Stomach (tissue), 19 donors: ENCODE results near the gene KLF12. TPM values are rescaled to one million over a fixed set of nuclear protein-coding genes. Genes with fewer than 3 reads are reported as not detected.
A peak's percentile ranks its signal among the peaks of the same experiment; 100 is the strongest.

Experiments
- DNase-seq, 2 donors: peaks; one replicate each; pipeline versions ENCODE4 v3.0.0 to v3.0.0-alpha.2; 2013 to 2019
- H3K27ac ChIP-seq, 5 donors: fragments of 200-600 bp in 4 of 5; sonication (generic) in 4 of 5; one replicate each; pipeline ENCODE4 v1.5.1; 2013 to 2019; ENCODE audit warnings: mild to moderate bottlenecking in 1 of 5, moderate library complexity in 1 of 5
- H3K27me3 ChIP-seq, 3 donors: fragments of 200-600 bp; sonication (generic); one replicate each; pipeline ENCODE4 v1.5.1; 2017 to 2019; ENCODE audit warnings: mixed run types in 1 of 3
- H3K36me3 ChIP-seq, 4 donors: fragments of 200-600 bp; sonication (generic); 1 replicate in 3 of 4; 2 replicates in 1 of 4; pipeline ENCODE4 v1.5.1; 2016 to 2019
- H3K4me1 ChIP-seq, 4 donors: fragments of 200-600 bp; sonication (generic); one replicate each; pipeline ENCODE4 v1.5.1; 2016 to 2019
- H3K4me3 ChIP-seq, 4 donors: fragments of 200-600 bp; sonication (generic) in 3 of 4; one replicate each; pipeline ENCODE4 v1.5.1; 2016 to 2019; ENCODE audit warnings: mild to moderate bottlenecking in 1 of 4
- H3K9me3 ChIP-seq, 4 donors: fragments of 200-600 bp; sonication (generic); one replicate each; pipeline ENCODE4 v1.5.1; 2016 to 2019
- EP300 ChIP-seq: sonication (generic); formaldehyde crosslinking; IDR thresholded peaks from one replicate; pipeline ENCODE4 v1.6.1; 2017; ENCODE audit warnings: antibody characterized with exemption
- POLR2A ChIP-seq, 4 donors: fragments of 450-650 bp; IDR thresholded peaks; one replicate each; pipeline ENCODE4 v1.6.1; 2016; ENCODE audit warnings: antibody characterized with exemption in 4 of 4, control low read depth in 2 of 4, mild to moderate bottlenecking in 1 of 4, moderate library complexity in 1 of 4
- POLR2AphosphoS5 ChIP-seq, 3 donors: sonication (generic); formaldehyde crosslinking; IDR thresholded peaks; one replicate each; pipeline ENCODE4 v1.6.1; 2016; ENCODE audit warnings: antibody characterized with exemption in 3 of 3
- WGBS, 5 donors: extraction: QIAGEN DNeasy Blood & Tissue Kit in 3 of 5; methylation state at CpG; one replicate each; pipeline versions ENCODE4 v1.1.5 to v1.1.7; 2013 to 2018; 5-methylcytosine and 5-hydroxymethylcytosine counted together
- intact Hi-C: fragments of 100-400 bp; cut with DNase I; formaldehyde crosslinking; loops from one replicate; pipeline ENCODE4 v1.15.1; 2023; ENCODE audit warnings: low total_unique reads
- long read RNA-seq, 10 donors: transcript quantifications; one replicate each; lab custom pipeline, GENCODE V29; 2026
- polyA plus RNA-seq, 3 donors: library from polyadenylated mRNA; stranded (reverse); fragments of 200-250 nt; gene quantifications; one replicate each; pipeline ENCODE4 v1.2.3, GENCODE V29; 2013
- total RNA-seq, 5 donors: library from RNA; depleted of rRNA; stranded (reverse); fragments of >200 nt; gene quantifications; one replicate each; pipeline versions ENCODE4 v1.1.0 to v1.2.3, GENCODE V29; 2014 to 2016
- TF ChIP-seq, protein P1 (sequence below), 7 experiments: fragments of 450-650 bp in 4 of 7; fragments of 200-600 bp in 3 of 7; sonication (generic) in 3 of 7; IDR thresholded peaks; one replicate each; pipeline ENCODE4 v1.5.1; 2016 to 2019; ENCODE audit warnings: antibody characterized with exemption in 7 of 7, control low read depth in 2 of 7, mild to moderate bottlenecking in 1 of 7
- donor health status: healthy with polysubstance abuse.
- donor health status: Bipolar disorder and iron deficiency.
- donor health status: healthy.

KLF12 gene
- total RNA-seq, result 10 to 100 TPM in 1 of 5 donors, 1 to 10 TPM in 4; 3.2 to 24.6 (median 9.3) TPM
- polyA plus RNA-seq, result 1 to 10 TPM in 2 of 3 donors, under 1 TPM in 1; 0.73 to 1.2 (median 1.1) TPM
- long read RNA-seq, donor 1, result 0 reads
- long read RNA-seq, donor 2, result 0 reads
- long read RNA-seq, donor 3, result 0 reads
- long read RNA-seq, donor 4, result 0 reads
- long read RNA-seq, donor 5, result 0 reads
- long read RNA-seq, donor 6, result 0 reads
- long read RNA-seq, donor 7, result 0 reads
- long read RNA-seq, donor 8, result 0 reads
- long read RNA-seq, donor 9, result 0 reads
- long read RNA-seq, donor 10, result 0 reads

DNA sequence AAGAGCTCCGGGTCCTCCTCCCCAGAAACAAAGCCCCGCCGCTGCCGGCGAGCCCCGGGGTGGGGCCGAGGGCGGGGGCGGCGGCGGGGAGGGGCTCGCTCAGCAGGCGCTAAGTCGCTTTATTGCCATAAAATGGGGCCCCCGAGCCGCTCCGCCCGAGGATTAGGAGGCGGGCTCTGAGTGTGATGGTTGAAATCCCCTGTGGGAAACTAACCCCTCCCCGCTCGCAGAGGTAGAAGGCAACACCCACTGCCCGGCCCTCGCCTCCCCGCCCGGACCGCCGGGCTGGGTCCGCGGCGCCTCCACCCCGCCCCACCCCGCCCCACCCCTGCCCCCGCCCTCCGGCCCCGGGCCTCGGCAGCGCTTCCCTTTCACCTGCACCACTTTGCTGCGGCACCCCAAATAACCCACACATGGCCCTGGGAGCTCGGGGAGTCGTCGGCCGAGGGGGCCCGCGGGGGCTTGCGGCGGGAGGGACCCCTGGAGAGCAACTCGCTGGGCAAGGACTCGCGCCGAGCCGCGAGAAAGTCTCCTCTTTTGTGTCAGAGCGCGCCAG, at the start of gene KLF12:
TSS of gene KLF12 (minus strand) at position 184 of the 556 bp plus-strand sequence.
- Histone ChIP-seq H3K27ac (peak within 1 kb of the TSS; percentile 94 to 97 (median 96)), H3K9me3 (no peaks in the 10 kb centered on the region), H3K27me3 (peaks cover 0 to 11% (median 0%) of the 10 kb centered on the region in 3 donors), H3K4me1 (peaks cover 22 to 48% (median 31%) of the 10 kb centered on the region in 4 donors), H3K4me3 (peak within 1 kb of the TSS; percentile 89 to 96 (median 90)), H3K36me3 (no peaks in the 10 kb centered on the region)
- WGBS, 5 donors, result 1 to 3% (median 1%) methylated on average over 21 to 52 of the region's 54 CpGs
- TF ChIP-seq POLR2AphosphoS5 (IDR thresholded peaks at IDR 0.05), result no peak
- TF ChIP-seq, protein P1, sequence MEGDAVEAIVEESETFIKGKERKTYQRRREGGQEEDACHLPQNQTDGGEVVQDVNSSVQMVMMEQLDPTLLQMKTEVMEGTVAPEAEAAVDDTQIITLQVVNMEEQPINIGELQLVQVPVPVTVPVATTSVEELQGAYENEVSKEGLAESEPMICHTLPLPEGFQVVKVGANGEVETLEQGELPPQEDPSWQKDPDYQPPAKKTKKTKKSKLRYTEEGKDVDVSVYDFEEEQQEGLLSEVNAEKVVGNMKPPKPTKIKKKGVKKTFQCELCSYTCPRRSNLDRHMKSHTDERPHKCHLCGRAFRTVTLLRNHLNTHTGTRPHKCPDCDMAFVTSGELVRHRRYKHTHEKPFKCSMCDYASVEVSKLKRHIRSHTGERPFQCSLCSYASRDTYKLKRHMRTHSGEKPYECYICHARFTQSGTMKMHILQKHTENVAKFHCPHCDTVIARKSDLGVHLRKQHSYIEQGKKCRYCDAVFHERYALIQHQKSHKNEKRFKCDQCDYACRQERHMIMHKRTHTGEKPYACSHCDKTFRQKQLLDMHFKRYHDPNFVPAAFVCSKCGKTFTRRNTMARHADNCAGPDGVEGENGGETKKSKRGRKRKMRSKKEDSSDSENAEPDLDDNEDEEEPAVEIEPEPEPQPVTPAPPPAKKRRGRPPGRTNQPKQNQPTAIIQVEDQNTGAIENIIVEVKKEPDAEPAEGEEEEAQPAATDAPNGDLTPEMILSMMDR (IDR thresholded peaks at IDR 0.05), result no peak
- TF ChIP-seq POLR2A (IDR thresholded peaks at IDR 0.05), result no peak
- no peak for TF ChIP-seq EP300
- peak; percentile 83 to 96 for DNase-seq
- intact Hi-C loops, result no loop called here

DNA sequence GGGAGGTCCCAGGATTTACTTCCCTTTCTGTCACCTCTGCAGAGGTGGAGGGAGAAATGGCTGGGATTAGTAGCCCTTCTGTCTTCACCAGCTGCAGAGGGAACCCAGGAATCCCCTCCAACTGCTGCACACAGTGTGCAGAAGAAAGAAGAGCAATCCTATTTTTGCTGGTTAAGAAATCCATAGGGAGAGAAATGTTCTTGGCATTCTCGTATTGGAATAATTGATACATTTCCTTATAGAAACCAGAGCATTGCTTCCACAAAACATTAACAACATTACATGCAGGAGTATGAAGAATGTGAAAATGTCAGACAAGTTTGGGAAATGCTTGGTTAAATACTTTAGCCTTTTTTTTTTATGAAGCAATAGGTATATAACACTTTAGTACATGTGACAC, 48.3 kb upstream of the KLF12 start:
- TF ChIP-seq POLR2AphosphoS5 (IDR thresholded peaks at IDR 0.05) (no peak), POLR2A (IDR thresholded peaks at IDR 0.05) (no peak), EP300 (no peak)
- TF ChIP-seq, protein P1 (IDR thresholded peaks at IDR 0.05), result no peak
- Histone ChIP-seq H3K36me3 (no peaks in the 10 kb centered on the region), H3K9me3 (no peaks in the 10 kb centered on the region), H3K27ac (no peak overlapping the region), H3K4me1 (no peaks in the 10 kb centered on the region), H3K4me3 (no peak overlapping the region), H3K27me3 (no peaks in the 10 kb centered on the region)
- intact Hi-C loops, result no loop called here
- WGBS, 5 donors, result 92 to 98% (median 96%) methylated on average over 1 of the region's 1 CpG
- no peak for DNase-seq

DNA sequence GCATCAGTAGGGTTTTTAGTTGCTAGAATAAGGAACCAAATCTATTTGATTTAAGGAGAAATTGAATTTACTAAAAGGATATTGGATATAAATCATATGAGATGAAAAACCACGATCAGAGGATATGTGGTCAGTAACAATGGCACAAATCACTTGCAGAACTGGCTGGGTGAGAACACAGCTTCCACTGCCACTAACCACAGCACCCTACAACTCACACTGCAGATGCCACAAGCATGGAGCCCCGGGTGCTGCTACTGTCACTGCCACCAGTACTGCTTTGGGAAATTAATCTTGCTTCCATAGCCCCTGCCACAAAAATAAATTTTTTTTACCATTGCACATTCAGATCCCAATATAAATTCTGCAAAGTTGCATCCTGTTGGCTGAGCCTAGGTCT, 40.6 kb upstream of the KLF12 start:
- Histone ChIP-seq H3K27me3 (no peaks in the 10 kb centered on the region), H3K27ac (no peak overlapping the region), H3K9me3 (no peaks in the 10 kb centered on the region), H3K36me3 (no peaks in the 10 kb centered on the region), H3K4me3 (no peak overlapping the region), H3K4me1 (no peaks in the 10 kb centered on the region)
- TF ChIP-seq POLR2AphosphoS5 (IDR thresholded peaks at IDR 0.05), result no peak
- TF ChIP-seq POLR2A (IDR thresholded peaks at IDR 0.05), result no peak
- TF ChIP-seq, protein P1 (IDR thresholded peaks at IDR 0.05), result no peak
- TF ChIP-seq EP300, result no peak
- DNase-seq, result no peak
- 46 to 71% (median 60%) methylated on average over 2 of the region's 2 CpGs for WGBS, 5 donors
- intact Hi-C loops, result no loop called here

DNA sequence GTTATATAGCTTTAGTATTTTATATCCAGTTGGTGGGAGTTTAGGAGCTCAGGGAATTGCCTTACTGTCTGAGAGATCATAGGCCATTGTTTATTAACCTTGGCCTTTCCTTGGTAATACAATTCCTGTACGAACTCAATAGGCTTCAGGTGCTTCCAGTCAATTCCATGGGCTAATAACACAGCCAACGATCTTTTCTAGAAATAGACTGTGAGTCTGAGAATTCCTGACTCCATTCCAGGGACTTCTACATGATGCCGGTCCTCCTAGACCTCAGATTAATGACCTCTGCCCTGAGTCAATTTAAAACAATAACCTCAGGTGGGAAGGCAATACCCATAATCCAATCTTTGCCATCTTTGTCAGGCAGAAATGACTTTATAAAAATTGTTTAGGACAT, 39.6 kb upstream of the KLF12 start:
- no peak for DNase-seq
- intact Hi-C loops, result no loop called here
- no peak overlapping the region for H3K4me3 ChIP-seq
- TF ChIP-seq, protein P1 (IDR thresholded peaks at IDR 0.05), result no peak
- TF ChIP-seq POLR2AphosphoS5 (IDR thresholded peaks at IDR 0.05), result no peak
- no peak for TF ChIP-seq POLR2A (IDR thresholded peaks at IDR 0.05)
- peaks cover 0 to under 1% (median 0%) of the 10 kb centered on the region in 4 donors for H3K4me1 ChIP-seq
- H3K9me3 ChIP-seq, result no peaks in the 10 kb centered on the region
- no peaks in the 10 kb centered on the region for H3K27me3 ChIP-seq
- H3K36me3 ChIP-seq, result no peaks in the 10 kb centered on the region
- 79 to 86% (median 85%) methylated on average over 3 of the region's 3 CpGs for WGBS, 5 donors
- no peak overlapping the region for H3K27ac ChIP-seq
